A549 (cell line): Measurements from ENCODE around the gene RAD54L.

Source experiments
- CBX8 ChIP-seq: fragments of 200-600 bp; sonication (generic); IDR thresholded peaks from 2 replicates; pipeline ENCODE4 v1.6.1; 2016
- CTCF ChIP-seq: fragments of >200 bp; sonication (Bioruptor Twin); formaldehyde crosslinking; IDR thresholded peaks from 3 replicates; pipeline ENCODE4 v1.5.1; 2016
- EHMT2 ChIP-seq: fragments of 200-600 bp; sonication (generic); IDR thresholded peaks from 2 replicates; pipeline ENCODE4 v1.6.1; 2016; ENCODE audit warnings: antibody characterized with exemption, low read depth, mild to moderate bottlenecking, moderate library complexity
- HDAC2 ChIP-seq: fragments of 200-600 bp; sonication (generic); IDR thresholded peaks from 2 replicates; pipeline ENCODE4 v1.6.1; 2016
- HOXA7 ChIP-seq: fragments of 250-450 bp; sonication (Bioruptor Pico); IDR thresholded peaks from 2 replicates; pipeline ENCODE4 v1.5.0; 2020; ENCODE audit warnings: mild to moderate bottlenecking, moderate library complexity
- POLR2A ChIP-seq: IDR thresholded peaks from 2 replicates; pipeline ENCODE4 v1.6.1; 2012; ENCODE audit warnings: mild to moderate bottlenecking, low read length
- POLR2AphosphoS2 ChIP-seq: conservative IDR thresholded peaks from 2 replicates; pipeline ENCODE4 v1.6.1; 2012; ENCODE audit warnings: low read length, improper control_type of control experiment, inconsistent platforms
- REST ChIP-seq: fragments of 200-600 bp; sonication (generic); IDR thresholded peaks from 2 replicates; pipeline ENCODE4 v1.6.1; 2016; ENCODE audit warnings: antibody characterized with exemption, mild to moderate bottlenecking, moderate library complexity
- RFX5 ChIP-seq: fragments of 450-650 bp; IDR thresholded peaks from 2 replicates; pipeline ENCODE4 v1.7.1; 2014; ENCODE audit warnings: antibody characterized with exemption, mild to moderate bottlenecking, moderate library complexity
- RNF2 ChIP-seq: fragments of 200-600 bp; sonication (generic); IDR thresholded peaks from 2 replicates; pipeline ENCODE4 v1.6.1; 2016; ENCODE audit warnings: low read depth, mild to moderate bottlenecking, antibody characterized with exemption, moderate library complexity, borderline replicate concordance
- TF ChIP-seq, protein P1 (sequence below): IDR thresholded peaks from 2 replicates; pipeline ENCODE4 v1.6.1; 2012

DNA sequence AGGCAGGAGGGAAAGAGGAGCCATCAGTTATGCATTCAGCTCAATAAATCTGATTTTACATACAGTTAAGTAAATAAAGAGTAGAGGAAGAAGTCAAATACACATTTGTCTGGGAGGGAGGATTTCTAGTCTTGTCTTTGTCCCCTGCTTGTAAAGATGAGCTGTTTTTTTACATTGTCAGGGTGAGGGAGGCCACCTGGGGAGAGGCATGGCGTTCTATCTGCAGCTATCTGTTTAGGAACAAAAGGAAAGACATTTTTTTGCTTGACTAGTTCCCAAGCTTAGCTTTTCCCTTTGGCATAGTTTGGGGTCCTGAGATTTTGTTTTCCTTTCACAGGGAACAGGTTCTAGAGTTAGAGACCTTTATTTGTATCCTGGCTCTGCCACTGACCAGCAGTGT lies 14.9 kb downstream of the RAD54L start:
- TF ChIP-seq REST (no peak), RNF2 (no peak), CTCF (no peak), HOXA7 (no peak), CBX8 (no peak), EHMT2 (no peak), RFX5 (no peak), POLR2A (no peak), POLR2AphosphoS2 (no peak), HDAC2 (no peak)
- TF ChIP-seq, protein P1, sequence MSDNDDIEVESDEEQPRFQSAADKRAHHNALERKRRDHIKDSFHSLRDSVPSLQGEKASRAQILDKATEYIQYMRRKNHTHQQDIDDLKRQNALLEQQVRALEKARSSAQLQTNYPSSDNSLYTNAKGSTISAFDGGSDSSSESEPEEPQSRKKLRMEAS = no peak
